ACC112 (cell line): ENCODE results near the gene TMEM120B.
"Not testable (repeated sequence)": the region's sequence is repeated elsewhere in the genome, so short reads cannot be mapped to it uniquely, and the experiment has no call there.

Experiments
- H2AFZ ChIP-seq: fragments of 200-600 bp; sonication (generic); one replicate; pipeline ENCODE4 v1.6.0; 2017; ENCODE audit warnings: antibody characterized with exemption, low read length; ENCODE audit not compliant: unreplicated experiment
- H3K27ac ChIP-seq: fragments of 200-600 bp; sonication (generic); 2 replicates; pipeline ENCODE4 v1.5.1; 2014; ENCODE audit warnings: low read depth, mild to moderate bottlenecking, antibody characterized with exemption, low read length, moderate library complexity
- H3K27me3 ChIP-seq: fragments of 200-600 bp; sonication (generic); 2 replicates; pipeline ENCODE4 v1.6.1; 2014; ENCODE audit warnings: mild to moderate bottlenecking, antibody characterized with exemption, low read length, moderate library complexity, mixed read lengths; ENCODE audit not compliant: insufficient read depth
- H3K36me3 ChIP-seq: fragments of 200-600 bp; sonication (generic); 2 replicates; pipeline ENCODE4 v1.6.1; 2016; ENCODE audit warnings: mild to moderate bottlenecking, antibody characterized with exemption, low read length, moderate library complexity, mixed read lengths; ENCODE audit not compliant: insufficient read depth
- H3K4me1 ChIP-seq: fragments of 200-600 bp; sonication (generic); one replicate; pipeline ENCODE4 v1.6.1; 2016; ENCODE audit warnings: low read length, mixed read lengths; ENCODE audit not compliant: insufficient read depth, unreplicated experiment, control insufficient read depth
- H3K4me3 ChIP-seq: fragments of 200-600 bp; sonication (generic); 2 replicates; pipeline ENCODE4 v1.5.1; 2014; ENCODE audit warnings: mild to moderate bottlenecking, low read depth, low read length
- H3K79me2 ChIP-seq: fragments of 200-600 bp; sonication (generic); one replicate; pipeline ENCODE4 v1.6.0; 2016; ENCODE audit warnings: low read length; ENCODE audit not compliant: control insufficient read depth, unreplicated experiment, insufficient read depth

Gene TMEM120B

DNA sequence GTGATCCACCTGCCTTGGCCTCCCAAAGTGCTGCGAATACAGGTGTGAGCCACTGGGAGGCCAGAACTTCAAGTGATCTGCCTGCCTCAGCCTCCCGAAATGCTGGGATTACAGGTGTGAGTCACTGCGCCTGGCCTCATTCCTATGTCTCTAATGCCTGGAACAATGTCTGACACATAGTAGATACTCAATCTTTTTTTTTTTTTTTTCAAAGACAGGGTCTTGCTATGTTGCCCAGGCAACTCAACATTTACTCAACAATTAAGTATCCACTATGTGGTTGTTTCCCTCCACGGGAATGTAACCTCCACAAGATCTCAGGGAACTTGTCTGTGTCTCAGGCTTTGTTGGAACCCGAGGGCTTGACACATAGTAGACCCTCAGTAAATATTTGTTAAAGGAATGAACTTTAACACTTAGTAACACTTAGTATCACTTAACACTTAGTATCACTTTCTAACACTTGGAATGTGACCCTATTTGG is 3.0 kb upstream of the TMEM120B start:
- H3K79me2 ChIP-seq = peaks cover 10% of the 10 kb centered on the region
- H2AFZ ChIP-seq = no peak overlapping the region
- H3K4me3 ChIP-seq = no peak overlapping the region
- no peaks in the 10 kb centered on the region for H3K36me3 ChIP-seq
- peaks cover 19% of the 10 kb centered on the region for H3K4me1 ChIP-seq
- peak overlapping the region; percentile 66 for H3K27ac ChIP-seq
- H3K27me3 ChIP-seq = no peaks in the 10 kb centered on the region

DNA sequence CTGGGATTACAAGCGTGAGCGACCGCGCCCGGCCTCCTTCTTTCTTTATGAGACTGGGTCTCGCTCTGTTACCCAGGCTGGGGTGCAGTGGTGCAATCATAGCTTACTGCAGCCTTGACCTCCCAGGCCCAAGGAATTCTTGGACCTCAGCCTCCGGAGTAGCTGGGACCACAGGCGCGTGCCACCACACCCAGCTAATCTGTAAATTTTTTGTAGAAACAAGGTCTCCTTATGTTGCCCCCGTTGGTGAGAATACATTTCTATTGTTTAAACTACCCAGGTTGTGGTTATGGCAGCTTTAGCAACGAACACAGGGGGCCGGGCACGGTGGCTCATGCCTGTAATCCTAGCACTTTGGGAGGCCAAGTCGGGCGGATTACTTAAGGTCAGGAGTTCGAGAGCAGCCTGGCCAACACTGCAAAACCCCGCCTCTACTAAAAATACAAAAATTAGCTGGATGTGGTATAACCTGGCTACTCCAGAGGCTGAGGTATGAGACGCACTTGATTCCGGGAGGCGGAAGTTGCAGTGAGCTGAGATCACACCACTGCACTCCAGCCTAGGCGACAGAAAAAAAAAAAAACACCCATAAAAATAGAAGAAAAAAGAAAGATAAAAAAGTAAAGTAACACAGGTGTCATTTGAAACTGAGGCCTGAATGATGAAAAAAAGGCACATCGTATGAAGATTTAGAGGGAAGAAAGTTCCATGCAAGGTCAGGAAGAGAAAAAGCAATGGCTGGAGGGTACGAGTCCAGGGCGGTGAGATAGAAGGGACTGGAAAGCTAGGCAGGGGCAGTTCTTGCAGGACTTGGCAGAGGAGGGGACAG is 977 bp upstream of the TMEM120B start:
- Histone ChIP-seq H2AFZ (peak overlapping the region; percentile 54), H3K79me2 (peaks cover 19% of the 10 kb centered on the region), H3K36me3 (no peaks in the 10 kb centered on the region), H3K4me1 (peaks cover 27% of the 10 kb centered on the region), H3K27me3 (no peaks in the 10 kb centered on the region), H3K4me3 (peak overlapping the region; percentile 92), H3K27ac (peak overlapping the region; percentile 42; the same call in 1 of the 2 replicates)

DNA sequence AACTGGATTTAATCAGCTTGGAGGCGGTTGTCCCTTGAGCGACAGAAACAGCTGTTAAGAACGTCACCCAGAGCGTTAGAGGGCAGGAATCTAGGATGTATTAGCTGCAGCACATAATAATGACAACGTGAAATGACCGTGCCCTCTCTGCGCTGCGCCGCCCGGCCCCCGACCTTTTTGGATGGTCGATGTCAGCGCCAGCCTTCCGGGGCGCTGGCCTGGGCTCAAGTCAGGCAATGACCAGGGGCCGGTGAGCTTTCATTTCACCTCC is 427 bp upstream of the TMEM120B start:
- H2AFZ ChIP-seq = peak overlapping the region; percentile 54
- H3K4me3 ChIP-seq = peak overlapping the region; percentile 92
- H3K36me3 ChIP-seq = no peaks in the 10 kb centered on the region
- H3K27ac ChIP-seq = peak overlapping the region; percentile 42; the same call in 1 of the 2 replicates
- H3K4me1 ChIP-seq = peaks cover 33% of the 10 kb centered on the region
- peaks cover 19% of the 10 kb centered on the region for H3K79me2 ChIP-seq
- H3K27me3 ChIP-seq = no peaks in the 10 kb centered on the region

DNA sequence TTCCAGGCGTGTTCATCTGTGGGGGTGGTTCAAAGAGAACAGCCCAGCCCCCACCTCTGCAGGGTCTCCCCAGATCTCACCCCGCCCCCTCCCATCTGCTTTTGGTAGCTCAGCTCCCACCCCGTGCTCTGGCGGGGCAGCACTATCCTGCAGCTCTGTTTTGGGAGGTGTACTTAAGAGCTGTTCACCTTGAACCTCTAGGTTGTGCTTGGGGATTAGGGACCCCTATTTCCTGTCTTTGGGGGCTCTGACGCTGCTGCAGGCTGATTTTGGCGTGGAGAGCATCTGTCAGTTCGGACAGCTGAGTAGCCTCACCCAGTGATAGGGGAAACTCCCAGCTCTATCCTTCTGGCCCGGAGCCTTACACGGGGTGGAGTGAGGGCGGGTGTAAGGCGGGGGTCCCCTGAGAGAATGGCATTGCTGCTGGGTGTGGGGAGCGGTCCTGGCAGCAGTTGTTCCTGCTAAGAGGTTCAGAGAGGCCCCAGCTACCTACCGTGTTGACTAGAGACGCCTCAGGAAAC is 765 bp downstream of the TMEM120B start:
- peaks cover 19% of the 10 kb centered on the region for H3K79me2 ChIP-seq
- H3K27ac ChIP-seq = peak overlapping the region; percentile 26; the same call in 1 of the 2 replicates
- no peak overlapping the region for H2AFZ ChIP-seq
- peak overlapping the region; percentile 92 for H3K4me3 ChIP-seq
- H3K27me3 ChIP-seq = no peaks in the 10 kb centered on the region
- H3K36me3 ChIP-seq = no peaks in the 10 kb centered on the region
- peaks cover 36% of the 10 kb centered on the region for H3K4me1 ChIP-seq

DNA sequence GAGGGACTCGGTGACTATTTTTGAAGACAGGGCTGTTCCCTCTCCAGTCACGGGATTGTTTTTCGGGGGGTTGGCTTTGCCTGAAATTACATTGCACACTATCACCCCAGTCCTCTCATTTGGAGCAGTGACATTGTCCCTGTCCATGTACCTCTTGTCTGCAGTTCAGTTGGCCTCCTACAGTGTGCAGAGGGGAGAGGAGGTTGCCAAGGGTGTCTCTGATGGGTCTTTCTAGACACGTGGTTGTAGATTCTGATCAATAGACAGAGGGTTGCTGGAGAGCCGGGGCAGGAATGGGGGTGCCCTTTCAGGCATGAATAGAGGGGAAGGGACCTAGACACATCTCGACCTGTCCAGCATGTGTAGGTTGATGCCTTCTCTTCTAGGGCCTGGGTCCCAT is 1.2 kb downstream of the TMEM120B start:
- H3K79me2 ChIP-seq = peaks cover 24% of the 10 kb centered on the region

DNA sequence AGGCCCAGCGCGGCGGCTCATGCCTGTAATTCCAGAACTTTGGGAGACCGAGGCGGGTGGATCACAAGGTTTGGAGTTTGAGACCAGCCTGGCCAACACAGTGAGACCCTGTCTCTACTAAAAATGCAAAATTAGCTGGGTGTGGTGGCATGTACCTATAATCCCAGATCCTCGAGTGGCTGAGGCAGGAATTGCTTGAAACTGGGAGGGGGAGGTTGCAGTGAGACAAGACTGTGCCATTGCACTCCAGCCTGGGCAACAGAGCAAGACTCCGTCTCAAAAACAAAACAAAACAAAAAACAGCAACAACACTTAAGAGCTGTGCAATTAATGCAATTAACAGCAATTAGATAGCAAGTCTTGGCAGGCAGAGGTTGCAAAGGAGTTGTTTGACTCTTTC is 2.5 kb downstream of the TMEM120B start:
- H3K4me3 ChIP-seq, H3K27ac ChIP-seq, H2AFZ ChIP-seq, H3K36me3 ChIP-seq, H3K27me3 ChIP-seq: not testable (repeated sequence)
- Histone ChIP-seq H3K79me2 (peaks cover 24% of the 10 kb centered on the region), H3K4me1 (peaks cover 37% of the 10 kb centered on the region)

More for the DNA sequence above, 1.2 kb downstream of the TMEM120B start:
- H3K27ac ChIP-seq = peak overlapping the region; percentile 26; the same call in 1 of the 2 replicates
- H3K4me3 ChIP-seq = peak overlapping the region; percentile 92
- no peaks in the 10 kb centered on the region for H3K27me3 ChIP-seq
- H2AFZ ChIP-seq = no peak overlapping the region
- no peaks in the 10 kb centered on the region for H3K36me3 ChIP-seq
- peaks cover 36% of the 10 kb centered on the region for H3K4me1 ChIP-seq

DNA sequence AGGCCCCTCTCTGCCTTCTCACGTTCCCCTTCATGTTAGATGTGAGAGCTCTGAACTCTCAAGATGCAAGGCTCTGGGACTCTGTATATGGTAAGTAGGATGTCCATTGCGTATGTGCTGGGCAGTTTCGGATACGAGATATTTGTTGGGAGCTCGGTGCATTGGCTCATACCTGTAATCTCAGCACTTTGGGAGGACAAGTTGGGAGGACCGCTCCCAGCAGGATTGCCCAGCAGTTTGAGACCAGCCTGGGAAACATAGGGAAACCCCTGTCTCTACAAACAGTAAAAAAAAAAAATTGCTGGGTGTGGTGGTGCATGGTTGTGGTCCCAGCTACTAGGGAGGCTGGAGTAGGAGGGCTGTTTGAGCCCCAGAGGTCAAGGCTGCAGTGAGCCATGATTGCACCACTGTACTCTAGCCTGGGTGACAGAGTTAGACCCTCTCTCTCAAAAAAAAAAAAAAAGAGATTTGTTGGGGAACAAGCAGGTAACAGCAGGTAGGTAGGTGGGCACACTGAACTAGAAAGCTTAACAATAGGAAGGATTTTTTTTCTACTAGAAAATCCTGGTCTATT is 3.4 kb downstream of the TMEM120B start:
- Histone ChIP-seq H3K79me2 (peaks cover 28% of the 10 kb centered on the region), H3K27me3 (no peaks in the 10 kb centered on the region), H3K4me3 (no peak overlapping the region), H3K36me3 (no peaks in the 10 kb centered on the region), H3K4me1 (peaks cover 43% of the 10 kb centered on the region), H3K27ac (no peak overlapping the region), H2AFZ (no peak overlapping the region)

DNA sequence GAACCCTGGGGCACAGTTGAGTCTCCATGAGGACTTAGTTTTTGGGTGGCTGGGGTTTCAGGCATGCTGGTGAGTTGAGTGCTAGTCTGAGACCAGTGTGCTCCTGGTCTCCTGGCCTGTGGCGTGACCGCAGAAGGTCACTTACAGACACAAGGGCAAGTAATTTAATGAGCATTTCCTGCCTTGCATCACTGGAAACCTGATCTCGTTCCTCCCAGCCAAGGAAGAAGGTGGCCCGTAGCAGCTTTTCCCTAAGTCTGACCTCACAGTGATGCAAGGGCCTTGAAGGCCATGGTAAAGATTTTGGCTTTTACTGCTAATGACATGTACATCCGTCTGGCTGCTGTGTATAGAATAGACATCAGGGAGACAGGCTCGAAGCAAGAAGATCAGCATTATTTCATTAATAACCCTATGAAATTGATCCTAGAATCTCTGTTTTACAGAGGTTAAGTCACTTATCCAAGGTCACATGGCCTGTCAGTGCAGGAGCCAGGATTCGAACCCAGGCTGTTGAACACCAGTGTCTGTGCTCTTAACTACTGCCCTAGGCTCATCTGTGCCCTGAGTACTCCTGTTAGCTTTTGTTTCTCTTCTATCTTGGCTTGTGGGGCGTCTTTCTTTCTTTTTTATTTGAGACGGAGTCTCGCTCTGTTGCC is 4.6 kb downstream of the TMEM120B start:
- H3K36me3 ChIP-seq = no peaks in the 10 kb centered on the region
- H3K4me1 ChIP-seq = peaks cover 43% of the 10 kb centered on the region
- peaks cover 31% of the 10 kb centered on the region for H3K79me2 ChIP-seq
- H3K4me3 ChIP-seq = no peak overlapping the region
- no peak overlapping the region for H2AFZ ChIP-seq
- H3K27me3 ChIP-seq = no peaks in the 10 kb centered on the region
- peak overlapping the region; percentile 53 for H3K27ac ChIP-seq

DNA sequence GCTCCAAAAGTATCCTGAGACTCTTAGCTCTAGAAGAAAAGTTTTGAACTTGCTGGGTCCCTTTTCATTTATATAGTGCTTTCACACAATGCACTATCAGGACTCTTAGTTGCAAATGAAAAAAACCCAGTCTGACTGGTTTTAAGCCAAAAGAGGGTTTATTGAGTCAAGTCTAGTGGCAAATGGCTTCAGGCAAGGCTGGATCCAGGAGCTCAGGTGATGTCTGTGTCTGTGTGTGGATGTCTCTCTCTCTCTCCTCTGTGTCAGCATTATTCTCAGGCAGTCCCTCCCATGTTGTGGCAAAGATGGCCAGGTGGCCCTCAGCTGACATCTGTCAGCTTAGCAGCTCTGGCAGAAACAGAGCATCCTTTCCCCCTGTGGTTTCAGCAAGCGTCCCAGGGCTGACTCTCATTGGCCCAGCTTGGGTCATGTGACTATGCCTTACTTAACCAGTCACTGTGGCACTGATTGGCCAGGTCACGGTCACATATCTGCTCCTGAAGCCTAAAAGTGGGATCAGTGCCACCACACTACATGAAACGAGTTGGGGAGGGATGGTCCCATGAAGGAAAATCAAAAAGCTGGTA is 6.2 kb downstream of the TMEM120B start:
- no peak overlapping the region for H3K27ac ChIP-seq
- no peak overlapping the region for H2AFZ ChIP-seq
- no peak overlapping the region for H3K4me3 ChIP-seq
- H3K36me3 ChIP-seq = no peaks in the 10 kb centered on the region
- H3K79me2 ChIP-seq = peaks cover 25% of the 10 kb centered on the region
- peaks cover 39% of the 10 kb centered on the region for H3K4me1 ChIP-seq
- no peaks in the 10 kb centered on the region for H3K27me3 ChIP-seq

DNA sequence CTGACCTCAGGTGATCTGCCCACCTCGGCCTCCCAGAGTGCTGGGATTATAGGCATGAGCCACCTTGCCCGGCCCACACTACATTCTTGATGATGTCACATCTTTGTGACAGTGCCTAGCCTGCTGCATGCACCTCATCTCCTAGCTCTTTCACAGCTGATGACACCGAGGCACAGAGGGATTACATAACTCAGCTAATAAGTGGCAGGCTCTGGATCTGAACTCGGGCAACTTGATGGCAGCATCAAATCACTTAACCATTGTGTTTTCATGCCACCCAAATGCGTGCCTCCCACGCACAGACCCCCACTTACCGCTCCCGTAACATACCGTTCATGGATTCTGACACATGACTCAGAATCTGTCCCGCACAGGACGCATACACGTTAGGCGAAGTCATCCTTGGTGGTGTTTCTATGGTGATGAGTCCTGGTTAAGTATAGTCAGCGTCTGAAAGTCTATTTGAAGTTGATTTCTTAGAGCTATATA is 7.4 kb downstream of the TMEM120B start:
- H3K27ac ChIP-seq = peak overlapping the region; percentile 82
- H2AFZ ChIP-seq = no peak overlapping the region
- H3K27me3 ChIP-seq = no peaks in the 10 kb centered on the region
- H3K36me3 ChIP-seq = no peaks in the 10 kb centered on the region
- no peak overlapping the region for H3K4me3 ChIP-seq
- peaks cover 21% of the 10 kb centered on the region for H3K79me2 ChIP-seq
- H3K4me1 ChIP-seq = peaks cover 37% of the 10 kb centered on the region
